Endothelial cell of umbilical vein (primary cell): ENCODE results near the gene ADCY5.

Experiments
- CTCF ChIP-seq, 2 donors: IDR thresholded peaks; 1 replicate in 1 of 2; 2 replicates in 1 of 2; pipeline ENCODE4 v1.5.1; 2011; ENCODE audit warnings: low read length in 2 of 2, mild to moderate bottlenecking in 2 of 2, moderate library complexity in 2 of 2, control low read depth in 1 of 2, inconsistent platforms in 1 of 2, low read depth in 1 of 2; ENCODE audit not compliant: insufficient read depth in 1 of 2; ENCODE audit errors: extremely low read depth in 1 of 2
- EZH2 ChIP-seq: IDR thresholded peaks from 2 replicates; pipeline ENCODE4 v1.6.1; 2012; ENCODE audit warnings: borderline replicate concordance, low read depth, mild to moderate bottlenecking, moderate library complexity, low read length, inconsistent platforms; ENCODE audit not compliant: severe bottlenecking
- FOS ChIP-seq: IDR thresholded peaks from 2 replicates; pipeline ENCODE4 v1.6.1; 2011; ENCODE audit warnings: mild to moderate bottlenecking, low read length, moderate library complexity, borderline replicate concordance; ENCODE audit not compliant: insufficient read depth
- JUN ChIP-seq: IDR thresholded peaks from 2 replicates; pipeline ENCODE4 v1.6.1; 2011; ENCODE audit warnings: borderline replicate concordance, low read depth; ENCODE audit not compliant: insufficient read length, insufficient read depth
- MAX ChIP-seq: IDR thresholded peaks from 2 replicates; pipeline ENCODE4 v1.6.1; 2011; ENCODE audit not compliant: insufficient read depth, insufficient read length
- MYC ChIP-seq: IDR thresholded peaks from one replicate; pipeline ENCODE4 v1.6.1; 2011; ENCODE audit warnings: mild to moderate bottlenecking, low read depth, low read length
- POLR2A ChIP-seq: IDR thresholded peaks from 2 replicates; pipeline ENCODE4 v1.6.1; 2012; ENCODE audit warnings: low read depth, mild to moderate bottlenecking, control low read depth, low read length
- POLR2AphosphoS5 ChIP-seq: IDR thresholded peaks from 2 replicates; pipeline ENCODE4 v1.6.1; 2012; ENCODE audit warnings: low read depth, mild to moderate bottlenecking, control low read depth, low read length, moderate library complexity; ENCODE audit not compliant: insufficient read depth

DNA sequence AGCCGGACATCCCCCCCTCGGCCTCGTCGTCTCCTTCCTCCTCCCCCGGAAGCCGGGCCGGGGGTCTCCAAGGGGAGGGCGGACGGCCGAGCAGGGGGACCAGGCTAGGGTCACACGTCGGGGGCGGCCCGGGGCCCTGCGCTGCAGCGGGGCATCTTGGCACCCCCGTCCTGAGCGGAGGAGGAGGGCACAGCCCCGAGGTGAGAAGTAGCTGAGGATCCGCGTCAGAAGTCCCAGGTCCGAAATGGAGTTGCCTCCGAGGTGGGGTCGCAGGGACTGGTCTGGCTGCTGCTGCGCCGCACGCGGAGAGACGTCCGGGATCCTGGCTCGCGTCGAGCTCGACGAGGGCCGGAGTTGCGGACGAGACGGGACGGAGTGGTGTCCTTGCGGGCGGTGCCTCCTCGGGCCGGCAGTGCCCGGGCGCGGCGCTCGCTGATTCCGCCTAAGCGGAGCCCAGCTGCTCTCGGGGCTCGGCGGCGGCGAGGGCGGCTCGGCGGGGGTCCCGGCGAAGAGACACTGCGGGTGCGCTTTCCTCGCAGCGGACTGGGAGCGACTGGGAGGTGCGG lies at the start of gene ADCY5:
- TF ChIP-seq FOS (no peak), CTCF (IDR thresholded peaks at IDR 0.05; ENCODE audit: extremely low read depth in 1 of 2, insufficient read depth in 1 of 2, low read depth in 1 of 2, low read length in 2 of 2) (no peak), EZH2 (peak; percentile 95), POLR2A (no peak), POLR2AphosphoS5 (no peak), JUN (no peak), MAX (no peak), MYC (no peak)
